Tibial nerve (tissue), 3 donors: ENCODE results near the gene ABHD15.

Source experiments
- POLR2A ChIP-seq, 2 donors: fragments of 450-650 bp; IDR thresholded peaks; one replicate each; pipeline ENCODE4 v1.6.1; 2017; ENCODE audit warnings: antibody characterized with exemption in 2 of 2, mild to moderate bottlenecking in 2 of 2, moderate library complexity in 2 of 2
- TF ChIP-seq, protein P1 (sequence below), 5 experiments: fragments of 200-600 bp in 3 of 5; fragments of 450-650 bp in 2 of 5; sonication (generic) in 3 of 5; IDR thresholded peaks; one replicate each; pipeline ENCODE4 v1.5.1; 2016 to 2019; ENCODE audit warnings: antibody characterized with exemption in 5 of 5, mild to moderate bottlenecking in 3 of 5, moderate library complexity in 2 of 5

DNA sequence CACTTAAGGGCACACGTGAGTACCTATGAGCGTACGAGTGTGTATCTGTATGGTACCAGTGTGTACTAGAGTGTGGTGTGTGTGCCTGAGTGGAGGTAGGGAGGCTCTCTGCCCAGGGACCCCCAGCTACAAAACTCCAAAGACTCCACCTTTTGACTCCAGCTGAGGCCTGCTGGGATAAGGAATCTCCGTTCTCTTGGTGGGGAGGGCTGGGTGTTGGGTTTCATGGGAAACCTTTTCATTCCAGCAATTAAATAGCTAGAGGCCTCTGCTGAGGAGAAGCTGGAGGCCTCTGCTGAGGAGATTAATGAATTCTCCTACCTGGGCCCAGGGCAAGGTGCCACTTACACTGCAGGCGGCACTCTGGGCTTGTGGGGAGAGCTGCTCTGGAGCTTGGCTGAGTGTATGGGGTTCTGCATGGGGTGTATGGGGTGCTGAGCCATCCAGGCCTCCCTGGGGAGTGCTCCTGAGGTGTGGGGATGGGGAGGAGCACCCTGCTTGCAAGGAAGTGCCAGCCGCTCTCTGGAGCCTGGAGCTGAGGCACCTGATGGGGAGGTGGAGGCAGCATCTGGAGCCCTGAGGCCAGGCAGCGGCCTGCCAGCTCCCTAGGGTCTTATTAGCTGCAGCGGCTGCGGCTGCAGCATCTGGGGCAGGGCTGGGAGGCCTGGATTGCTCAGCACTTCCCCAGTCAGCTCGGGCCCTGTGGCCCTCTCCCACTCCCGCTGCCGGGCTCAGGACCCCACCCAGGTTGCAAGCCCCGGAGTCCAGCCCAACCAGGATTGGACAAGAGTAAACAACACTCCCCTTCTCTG lies 30.7 kb upstream of the ABHD15 start:
- TF ChIP-seq, protein P1, sequence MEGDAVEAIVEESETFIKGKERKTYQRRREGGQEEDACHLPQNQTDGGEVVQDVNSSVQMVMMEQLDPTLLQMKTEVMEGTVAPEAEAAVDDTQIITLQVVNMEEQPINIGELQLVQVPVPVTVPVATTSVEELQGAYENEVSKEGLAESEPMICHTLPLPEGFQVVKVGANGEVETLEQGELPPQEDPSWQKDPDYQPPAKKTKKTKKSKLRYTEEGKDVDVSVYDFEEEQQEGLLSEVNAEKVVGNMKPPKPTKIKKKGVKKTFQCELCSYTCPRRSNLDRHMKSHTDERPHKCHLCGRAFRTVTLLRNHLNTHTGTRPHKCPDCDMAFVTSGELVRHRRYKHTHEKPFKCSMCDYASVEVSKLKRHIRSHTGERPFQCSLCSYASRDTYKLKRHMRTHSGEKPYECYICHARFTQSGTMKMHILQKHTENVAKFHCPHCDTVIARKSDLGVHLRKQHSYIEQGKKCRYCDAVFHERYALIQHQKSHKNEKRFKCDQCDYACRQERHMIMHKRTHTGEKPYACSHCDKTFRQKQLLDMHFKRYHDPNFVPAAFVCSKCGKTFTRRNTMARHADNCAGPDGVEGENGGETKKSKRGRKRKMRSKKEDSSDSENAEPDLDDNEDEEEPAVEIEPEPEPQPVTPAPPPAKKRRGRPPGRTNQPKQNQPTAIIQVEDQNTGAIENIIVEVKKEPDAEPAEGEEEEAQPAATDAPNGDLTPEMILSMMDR (IDR thresholded peaks at IDR 0.05): no peak
- TF ChIP-seq POLR2A (IDR thresholded peaks at IDR 0.05): no peak
